Activated CD8-positive, alpha-beta T cell treated with anti-CD3 and anti-CD28 coated beads, Interleukin-2, amount 10 ng/mL, durations not matched to agents 7 days and 5 days (primary cell): Measurements from ENCODE around the gene C12orf56. TPM values are rescaled to one million over a fixed set of nuclear protein-coding genes. Genes with fewer than 3 reads are reported as not detected.

Source experiments
- ATAC-seq: fragments of 150-1000 bp; cut with Tn5 transposase; one replicate; pipeline ENCODE4 v1.10.0; 2021; ENCODE audit warnings: moderate library complexity
- CTCF ChIA-PET: fragments of 350-600 bp; sonication (Branson Sonifier 250); formaldehyde crosslinking; loops from one replicate; lab custom pipeline; 2021; ENCODE audit warnings: antibody characterized with exemption; lab: Charles Lee
- POLR2A ChIA-PET: fragments of 350-600 bp; sonication (Branson Sonifier 250); formaldehyde crosslinking; loops from one replicate; lab custom pipeline; 2021; ENCODE audit warnings: antibody characterized with exemption; lab: Charles Lee
- DNase-seq: peaks from one replicate; pipeline ENCODE4 v3.0.0-alpha.2; 2020
- H3K27ac Mint-ChIP-seq: one replicate; pipeline ENCODE4 v1.8.0; 2021; ENCODE audit warnings: mild to moderate bottlenecking, mixed read lengths
- H3K27me3 Mint-ChIP-seq: one replicate; pipeline ENCODE4 v1.8.0; 2021; ENCODE audit warnings: low read depth, mixed read lengths
- H3K36me3 Mint-ChIP-seq: one replicate; pipeline ENCODE4 v1.8.0; 2021; ENCODE audit warnings: low read depth, mixed read lengths
- H3K4me1 Mint-ChIP-seq: one replicate; pipeline ENCODE4 v1.8.0; 2021; ENCODE audit warnings: low read depth, mixed read lengths
- H3K4me3 Mint-ChIP-seq: one replicate; pipeline ENCODE4 v1.8.0; 2021; ENCODE audit warnings: mild to moderate bottlenecking, mixed read lengths
- H3K9me3 Mint-ChIP-seq: one replicate; pipeline ENCODE4 v1.8.0; 2022; ENCODE audit warnings: mixed read lengths; ENCODE audit not compliant: insufficient read depth
- total RNA-seq, 2 experiments: library from RNA; stranded (reverse); gene quantifications; one replicate each; pipeline ENCODE4 v1.2.3, GENCODE V29; 2021

The C12orf56 gene
- not detected for total RNA-seq

DNA sequence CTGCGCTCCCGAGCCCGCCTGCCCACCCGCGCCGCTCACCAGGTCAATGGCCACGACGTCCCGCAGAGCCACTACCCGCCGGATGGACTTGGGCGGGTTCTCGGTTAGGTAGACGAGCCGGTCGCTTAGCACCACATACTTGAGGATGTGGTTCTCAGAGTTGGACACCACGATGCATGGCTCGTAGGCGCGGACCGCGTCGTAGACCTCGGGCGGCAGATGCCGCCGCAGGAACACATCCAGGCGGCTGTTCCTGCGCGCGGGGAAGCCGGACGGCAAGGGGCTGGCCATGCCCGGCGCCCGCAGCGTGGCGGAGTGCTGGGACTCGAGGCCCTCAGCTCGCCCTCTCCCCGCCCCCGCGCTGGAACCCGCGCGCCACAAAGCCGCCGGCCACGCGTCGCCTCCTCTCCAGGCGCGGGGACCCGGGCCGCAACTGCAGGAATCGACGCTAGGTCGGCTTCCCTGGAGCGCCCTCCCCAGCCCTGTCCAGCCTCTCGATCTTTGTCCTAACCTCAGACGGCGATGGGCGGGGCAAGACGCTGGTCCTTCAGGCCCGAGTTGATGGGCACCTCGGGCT, at the start of gene C12orf56:
Gene C12orf56, minus strand, starts transcription at position 484 of the 577 bp plus-strand sequence. Its CDS starts 193 bp downstream, at position 291.
- Mint-ChIP-seq H3K27me3 (peaks cover 10% of the 10 kb centered on the region), H3K4me3 (peak within 1 kb of the TSS; percentile 63), H3K9me3 (no peaks in the 10 kb centered on the region), H3K36me3 (no peaks in the 10 kb centered on the region), H3K27ac (no peak within 1 kb of the TSS), H3K4me1 (peaks cover 16% of the 10 kb centered on the region)
- ChIA-PET CTCF (no interaction called here), POLR2A (interaction anchor here (1.1 kb wide), 1 partner anchor 169 kb away, joined by 6 read pairs; the partner anchor contains the start of gene KICS2)
- ATAC-seq (peak; percentile 62), DNase-seq (peak; percentile 38)

- Mint-ChIP-seq H3K4me1 (no peaks in the 10 kb centered on the region), H3K9me3 (no peaks in the 10 kb centered on the region), H3K27me3 (no peaks in the 10 kb centered on the region), H3K36me3 (peaks cover 63% of the 10 kb centered on the region), H3K27ac (no peak overlapping the region), H3K4me3 (no peak overlapping the region)
- POLR2A ChIA-PET = no interaction called here
- no peak for DNase-seq
- no peak for ATAC-seq
- CTCF ChIA-PET = no interaction called here
These were observed 49.5 kb upstream of the C12orf56 start for GRCh38 chr12:64440100-64440499.

- Mint-ChIP-seq H3K9me3 (no peaks in the 10 kb centered on the region), H3K36me3 (peaks cover 73% of the 10 kb centered on the region), H3K4me3 (no peak overlapping the region), H3K27ac (no peak overlapping the region), H3K4me1 (no peaks in the 10 kb centered on the region), H3K27me3 (no peaks in the 10 kb centered on the region)
- ATAC-seq (no peak), DNase-seq (no peak)
- ChIA-PET POLR2A (no interaction called here), CTCF (no interaction called here)
These were observed 43.4 kb upstream of the C12orf56 start for GRCh38 chr12:64433915-64434314.

DNA sequence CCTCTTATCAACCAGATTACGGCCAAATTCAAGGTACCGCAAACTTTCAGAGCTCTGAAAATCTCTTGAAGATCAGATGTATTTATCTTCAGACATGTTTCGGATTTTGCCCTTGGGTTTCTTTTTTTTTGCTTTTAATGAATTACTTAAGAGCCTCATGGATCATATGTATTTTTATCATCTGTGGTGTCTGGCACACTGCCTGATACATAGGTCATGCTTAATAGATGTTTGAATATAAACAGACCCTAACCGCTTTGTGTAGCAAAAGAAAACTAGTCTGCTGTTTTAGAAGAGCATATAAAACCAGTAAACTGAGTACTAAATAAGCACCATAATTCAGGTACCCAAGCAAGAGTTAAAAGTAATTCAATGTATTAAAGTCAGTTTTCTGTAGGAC, 41.2 kb upstream of the C12orf56 start:
- Mint-ChIP-seq H3K36me3 (peaks cover 71% of the 10 kb centered on the region), H3K4me1 (no peaks in the 10 kb centered on the region), H3K4me3 (no peak overlapping the region), H3K27ac (no peak overlapping the region), H3K9me3 (no peaks in the 10 kb centered on the region), H3K27me3 (no peaks in the 10 kb centered on the region)
- no peak for DNase-seq
- ChIA-PET CTCF (no interaction called here), POLR2A (no interaction called here)
- no peak for ATAC-seq

DNA sequence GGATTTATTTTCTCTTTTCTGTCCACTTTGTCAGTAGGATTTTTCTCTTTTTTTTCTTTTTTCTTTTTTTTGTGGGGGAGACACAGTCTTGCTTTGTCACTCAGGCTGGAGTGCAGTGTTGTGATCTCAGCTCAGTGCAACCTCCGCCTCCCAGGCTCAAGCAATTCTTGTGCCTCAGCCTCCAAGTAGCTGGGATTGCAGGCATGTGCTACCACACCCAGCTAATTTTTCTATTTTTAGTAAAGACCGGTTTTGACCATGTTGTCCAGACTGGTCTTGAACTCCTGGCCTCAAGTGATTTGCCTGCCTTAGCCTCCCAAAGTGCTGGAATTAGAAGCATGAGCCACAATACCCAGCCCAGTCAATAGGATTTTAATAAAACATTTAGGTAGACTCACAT, 40.3 kb upstream of the C12orf56 start:
- ATAC-seq (no peak), DNase-seq (no peak)
- Mint-ChIP-seq H3K27ac (no peak overlapping the region), H3K36me3 (peaks cover 71% of the 10 kb centered on the region), H3K4me1 (no peaks in the 10 kb centered on the region), H3K9me3 (no peaks in the 10 kb centered on the region), H3K27me3 (no peaks in the 10 kb centered on the region), H3K4me3 (no peak overlapping the region)
- POLR2A ChIA-PET = interaction anchor here (0.6 to 0.8 kb wide), 2 partner anchors 27 to 186 kb away, joined by 3 read pairs; partner anchors contain the start of gene XPOT
- CTCF ChIA-PET = no interaction called here

GRCh38 chr12:64428956-64429355, 38.4 kb upstream of the C12orf56 start:
- POLR2A ChIA-PET = no interaction called here
- Mint-ChIP-seq H3K4me3 (no peak overlapping the region), H3K27me3 (no peaks in the 10 kb centered on the region), H3K27ac (no peak overlapping the region), H3K4me1 (no peaks in the 10 kb centered on the region), H3K36me3 (peaks cover 76% of the 10 kb centered on the region), H3K9me3 (no peaks in the 10 kb centered on the region)
- ATAC-seq (no peak), DNase-seq (no peak)
- CTCF ChIA-PET = no interaction called here

DNA sequence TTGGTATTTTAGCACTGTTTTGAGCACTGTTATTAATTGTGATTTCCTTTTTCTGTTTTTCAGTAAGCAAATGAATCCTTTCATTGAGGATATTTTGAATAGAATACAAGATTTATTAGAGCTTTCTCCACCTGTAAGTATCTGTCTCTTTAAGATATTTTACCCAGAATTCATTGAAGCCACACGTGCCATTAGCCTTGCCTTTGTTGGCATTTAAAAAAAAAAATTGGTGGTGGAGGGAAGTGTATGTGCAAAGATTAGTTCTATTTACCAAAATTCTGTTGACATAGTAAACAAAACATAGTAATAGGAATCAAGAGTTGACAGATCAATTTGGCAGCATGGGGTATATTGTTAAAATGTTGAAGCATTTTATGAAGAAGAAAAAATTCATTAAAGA, 37.4 kb upstream of the C12orf56 start:
- Mint-ChIP-seq H3K4me3 (no peak overlapping the region), H3K27me3 (no peaks in the 10 kb centered on the region), H3K27ac (no peak overlapping the region), H3K4me1 (no peaks in the 10 kb centered on the region), H3K36me3 (peaks cover 78% of the 10 kb centered on the region), H3K9me3 (no peaks in the 10 kb centered on the region)
- CTCF ChIA-PET = interaction anchor here (0.7 kb wide), 1 partner anchor 333 kb away, joined by 3 read pairs; no protein-coding TSS in a partner anchor
- DNase-seq (no peak), ATAC-seq (no peak)
- POLR2A ChIA-PET = no interaction called here

GRCh38 chr12:64419696-64420095, 29.1 kb upstream of the C12orf56 start:
- ChIA-PET POLR2A (no interaction called here), CTCF (no interaction called here)
- Mint-ChIP-seq H3K4me3 (no peak overlapping the region), H3K27me3 (no peaks in the 10 kb centered on the region), H3K36me3 (peaks cover 68% of the 10 kb centered on the region), H3K27ac (no peak overlapping the region), H3K4me1 (no peaks in the 10 kb centered on the region), H3K9me3 (no peaks in the 10 kb centered on the region)
- ATAC-seq (no peak), DNase-seq (no peak)

DNA sequence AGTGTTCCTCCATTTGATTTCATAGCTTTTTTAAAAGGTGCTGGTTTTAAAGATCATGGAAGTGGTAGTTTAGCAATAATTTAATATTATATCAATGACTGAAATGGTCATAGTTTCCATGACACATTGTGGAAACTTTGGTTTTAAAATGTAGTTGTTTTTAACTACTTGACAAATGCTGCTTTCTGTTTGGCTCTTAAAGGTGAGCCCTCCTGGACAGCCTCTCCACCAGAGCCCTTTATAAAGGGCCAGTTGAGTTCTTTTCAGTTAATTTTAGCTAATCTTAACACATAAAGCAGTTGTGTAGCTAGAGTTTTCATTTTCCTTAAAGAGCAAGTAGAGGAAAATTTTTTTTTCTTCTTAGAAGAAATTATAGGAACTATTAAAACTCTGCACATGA, 27.7 kb upstream of the C12orf56 start:
- CTCF ChIA-PET = no interaction called here
- ATAC-seq = no peak
- peaks cover 68% of the 10 kb centered on the region for H3K36me3 Mint-ChIP-seq
- DNase-seq = no peak
- POLR2A ChIA-PET = no interaction called here
- H3K4me1 Mint-ChIP-seq = no peaks in the 10 kb centered on the region
- H3K27me3 Mint-ChIP-seq = no peaks in the 10 kb centered on the region
- no peak overlapping the region for H3K27ac Mint-ChIP-seq
- no peaks in the 10 kb centered on the region for H3K9me3 Mint-ChIP-seq
- no peak overlapping the region for H3K4me3 Mint-ChIP-seq

GRCh38 chr12:64413884-64414283, 23.3 kb upstream of the C12orf56 start:
- ATAC-seq = no peak
- ChIA-PET CTCF (no interaction called here), POLR2A (no interaction called here)
- no peaks in the 10 kb centered on the region for H3K27me3 Mint-ChIP-seq
- H3K9me3 Mint-ChIP-seq = no peaks in the 10 kb centered on the region
- DNase-seq = no peak
- no peak overlapping the region for H3K4me3 Mint-ChIP-seq
- peaks cover 7% of the 10 kb centered on the region for H3K4me1 Mint-ChIP-seq
- peaks cover 68% of the 10 kb centered on the region for H3K36me3 Mint-ChIP-seq
- H3K27ac Mint-ChIP-seq = no peak overlapping the region

- no peak overlapping the region for H3K27ac Mint-ChIP-seq
- peaks cover 60% of the 10 kb centered on the region for H3K36me3 Mint-ChIP-seq
- no peak overlapping the region for H3K4me3 Mint-ChIP-seq
- H3K4me1 Mint-ChIP-seq = peaks cover 15% of the 10 kb centered on the region
- H3K27me3 Mint-ChIP-seq = no peaks in the 10 kb centered on the region
- ChIA-PET POLR2A (no interaction called here), CTCF (no interaction called here)
- no peak for DNase-seq
- no peak for ATAC-seq
- no peaks in the 10 kb centered on the region for H3K9me3 Mint-ChIP-seq
These were observed 21.9 kb upstream of the C12orf56 start for GRCh38 chr12:64412459-64412858.

DNA sequence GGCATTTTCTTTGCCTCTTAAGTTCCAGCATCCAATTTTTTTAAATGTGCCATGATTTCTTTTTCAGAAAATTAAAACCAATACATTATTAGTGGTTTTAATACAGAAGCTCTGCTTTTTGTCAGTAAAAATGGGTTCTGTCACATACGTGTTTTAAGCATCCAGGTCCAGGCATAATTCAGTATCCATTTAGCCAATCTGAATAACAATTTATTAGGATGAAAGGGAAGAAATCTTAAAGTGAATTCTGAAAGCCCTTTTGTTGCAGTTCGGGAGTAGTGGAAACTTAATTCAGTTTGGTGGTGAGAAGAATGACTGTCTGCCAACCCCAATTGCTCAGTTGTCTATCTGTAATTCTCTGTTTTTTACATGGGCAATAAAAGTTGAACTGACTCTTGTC, 20.9 kb upstream of the C12orf56 start:
- no peak overlapping the region for H3K27ac Mint-ChIP-seq
- H3K4me3 Mint-ChIP-seq = no peak overlapping the region
- CTCF ChIA-PET = interaction anchor here (0.7 kb wide), 1 partner anchor 26 kb away, joined by 3 read pairs; no protein-coding TSS in a partner anchor
- H3K4me1 Mint-ChIP-seq = peaks cover 24% of the 10 kb centered on the region
- no peaks in the 10 kb centered on the region for H3K27me3 Mint-ChIP-seq
- H3K9me3 Mint-ChIP-seq = no peaks in the 10 kb centered on the region
- H3K36me3 Mint-ChIP-seq = peaks cover 59% of the 10 kb centered on the region
- ATAC-seq (no peak), DNase-seq (no peak)
- POLR2A ChIA-PET = no interaction called here
